Erythroblast (primary cell): ENCODE measurements around the gene PAPSS2.

Source experiments
- GATA1 ChIP-seq: IDR thresholded peaks from 2 replicates; pipeline ENCODE4 v1.6.1; 2011; ENCODE audit warnings: low read depth, mild to moderate bottlenecking, control low read depth, low read length, moderate library complexity
- POLR2A ChIP-seq: IDR thresholded peaks from 2 replicates; pipeline ENCODE4 v1.6.1; 2011; ENCODE audit warnings: mild to moderate bottlenecking, low read length

DNA sequence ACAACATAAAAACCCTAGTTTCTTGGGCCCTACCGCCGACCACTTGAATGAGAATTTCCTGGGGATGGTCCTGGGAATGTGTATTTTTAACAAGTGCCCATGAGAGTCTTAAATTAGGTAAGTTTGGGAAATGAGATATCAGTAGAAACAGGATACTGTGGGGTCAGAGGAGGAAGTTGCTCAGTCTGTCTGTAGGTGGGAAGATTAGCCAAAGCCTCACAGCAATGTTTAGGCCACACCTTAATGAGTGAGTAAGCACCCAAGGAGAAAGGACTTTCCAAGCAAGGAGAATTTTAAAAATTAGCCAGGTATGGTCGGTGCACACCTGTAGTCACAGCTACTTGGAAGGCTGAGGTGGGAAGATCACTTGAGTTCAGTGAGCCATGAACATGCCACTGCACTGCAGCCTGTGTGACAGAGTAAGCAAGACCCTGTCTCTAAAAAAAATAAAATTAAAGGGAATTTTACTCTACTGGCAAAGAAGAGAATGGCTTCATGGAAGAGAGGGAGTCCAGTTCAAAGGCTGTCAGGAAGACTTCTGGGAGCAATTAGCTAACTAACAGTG is 31.9 kb downstream of the PAPSS2 start:
- TF ChIP-seq POLR2A (no peak), GATA1 (no peak)
